ENCODE measurements around the gene MYL7.

DNA sequence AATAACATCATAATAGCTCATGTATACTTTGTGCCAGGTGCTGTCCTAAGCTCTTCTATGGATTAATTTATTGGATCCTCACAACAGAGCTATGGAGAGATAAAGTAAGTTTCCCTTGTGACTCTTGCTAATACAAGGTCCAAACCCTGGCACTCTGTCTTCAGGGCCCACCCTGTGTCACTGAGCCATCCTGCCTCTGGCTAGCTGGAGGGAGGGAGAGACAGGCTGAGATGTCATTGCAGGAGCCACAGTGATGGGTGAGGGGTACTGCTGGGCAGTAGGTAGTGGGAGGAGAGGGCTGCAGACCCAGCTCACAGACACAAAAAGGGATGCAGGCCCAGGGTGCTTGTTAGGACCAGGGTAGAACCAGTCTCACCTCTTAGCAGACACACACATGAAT lies 31.2 kb upstream of the MYL7 start:
- TF ChIP-seq POLR2AphosphoS5 (IDR thresholded peaks at IDR 0.05) (no peak), POLR2A (IDR thresholded peaks at IDR 0.05) (no peak)
- TF ChIP-seq, protein P1, sequence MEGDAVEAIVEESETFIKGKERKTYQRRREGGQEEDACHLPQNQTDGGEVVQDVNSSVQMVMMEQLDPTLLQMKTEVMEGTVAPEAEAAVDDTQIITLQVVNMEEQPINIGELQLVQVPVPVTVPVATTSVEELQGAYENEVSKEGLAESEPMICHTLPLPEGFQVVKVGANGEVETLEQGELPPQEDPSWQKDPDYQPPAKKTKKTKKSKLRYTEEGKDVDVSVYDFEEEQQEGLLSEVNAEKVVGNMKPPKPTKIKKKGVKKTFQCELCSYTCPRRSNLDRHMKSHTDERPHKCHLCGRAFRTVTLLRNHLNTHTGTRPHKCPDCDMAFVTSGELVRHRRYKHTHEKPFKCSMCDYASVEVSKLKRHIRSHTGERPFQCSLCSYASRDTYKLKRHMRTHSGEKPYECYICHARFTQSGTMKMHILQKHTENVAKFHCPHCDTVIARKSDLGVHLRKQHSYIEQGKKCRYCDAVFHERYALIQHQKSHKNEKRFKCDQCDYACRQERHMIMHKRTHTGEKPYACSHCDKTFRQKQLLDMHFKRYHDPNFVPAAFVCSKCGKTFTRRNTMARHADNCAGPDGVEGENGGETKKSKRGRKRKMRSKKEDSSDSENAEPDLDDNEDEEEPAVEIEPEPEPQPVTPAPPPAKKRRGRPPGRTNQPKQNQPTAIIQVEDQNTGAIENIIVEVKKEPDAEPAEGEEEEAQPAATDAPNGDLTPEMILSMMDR (IDR thresholded peaks at IDR 0.05) = no peak
